WTC11 (cell line): ENCODE measurements around the gene FMOD. TPM values are rescaled to one million over a fixed set of nuclear protein-coding genes. Genes with fewer than 3 reads are reported as not detected.

Experiments used
- ATAC-seq: fragments of 200-7000 bp; cut with Tn5 transposase; 2 replicates; pipeline ENCODE4 v1.10.0; 2021; ENCODE audit warnings: mild to moderate bottlenecking, moderate library complexity
- CTCF ChIA-PET: fragments of 300-600 bp; sonication (Branson Sonifier 250); formaldehyde crosslinking; loops from one replicate; lab custom pipeline; 2021; ENCODE audit warnings: antibody characterized with exemption; lab: Charles Lee
- POLR2A ChIA-PET: fragments of 350-600 bp; sonication (Branson Sonifier 250); formaldehyde crosslinking; loops from one replicate; lab custom pipeline; 2021; ENCODE audit warnings: antibody characterized with exemption; lab: Charles Lee
- DNase-seq: peaks from one replicate; pipeline ENCODE4 v3.0.0; 2021; ENCODE audit warnings: low spot score
- H3K27ac Mint-ChIP-seq: 2 replicates; pipeline ENCODE4 v1.8.0; 2021; ENCODE audit warnings: mixed read lengths
- H3K27me3 Mint-ChIP-seq: 2 replicates; pipeline ENCODE4 v1.8.0; 2021; ENCODE audit warnings: low read depth, mild to moderate bottlenecking, moderate library complexity, mixed read lengths
- H3K36me3 Mint-ChIP-seq: 2 replicates; pipeline ENCODE4 v1.8.0; 2021; ENCODE audit warnings: mixed read lengths
- H3K4me1 Mint-ChIP-seq: 2 replicates; pipeline ENCODE4 v1.8.0; 2022; ENCODE audit warnings: mixed read lengths
- H3K4me3 Mint-ChIP-seq: 2 replicates; pipeline ENCODE4 v1.8.0; 2021; ENCODE audit warnings: mild to moderate bottlenecking, moderate library complexity, mixed read lengths
- H3K9me3 Mint-ChIP-seq: 2 replicates; pipeline ENCODE4 v1.8.0; 2021; ENCODE audit warnings: mixed read lengths
- ATF1 ChIP-seq: sonication (generic); formaldehyde crosslinking; IDR thresholded peaks from 2 replicates; pipeline ENCODE4 v1.8.1; 2023; ENCODE audit warnings: mild to moderate bottlenecking, moderate library complexity, missing genetic modification reagents
- ATF3 ChIP-seq: sonication (generic); formaldehyde crosslinking; conservative IDR thresholded peaks from 2 replicates; pipeline ENCODE4 v1.8.1; 2022; ENCODE audit warnings: mild to moderate bottlenecking, missing genetic modification reagents
- CREM ChIP-seq: sonication (generic); formaldehyde crosslinking; IDR thresholded peaks from 2 replicates; pipeline ENCODE4 v1.8.1; 2022; ENCODE audit warnings: mild to moderate bottlenecking, missing genetic modification reagents, moderate library complexity
- E2F1 ChIP-seq: sonication (generic); formaldehyde crosslinking; IDR thresholded peaks from 2 replicates; pipeline ENCODE4 v1.8.0; 2022; ENCODE audit warnings: mild to moderate bottlenecking, missing genetic modification reagents
- GABPB1 ChIP-seq: sonication (generic); formaldehyde crosslinking; IDR thresholded peaks from 2 replicates; pipeline ENCODE4 v1.8.1; 2023; ENCODE audit warnings: mild to moderate bottlenecking, missing genetic modification reagents
- IRF1 ChIP-seq: sonication (generic); formaldehyde crosslinking; IDR thresholded peaks from 2 replicates; pipeline ENCODE4 v1.8.0; 2023; ENCODE audit warnings: missing genetic modification reagents
- KAT7 ChIP-seq: sonication (generic); formaldehyde crosslinking; IDR thresholded peaks from 2 replicates; pipeline ENCODE4 v1.8.1; 2023; ENCODE audit warnings: missing genetic modification reagents, mild to moderate bottlenecking, borderline replicate concordance
- NFE2L1 ChIP-seq: sonication (generic); formaldehyde crosslinking; IDR thresholded peaks from 2 replicates; pipeline ENCODE4 v1.8.1; 2023; ENCODE audit warnings: missing genetic modification reagents
- NR1H2 ChIP-seq: sonication (generic); formaldehyde crosslinking; IDR thresholded peaks from 2 replicates; pipeline ENCODE4 v1.9.0; 2021; ENCODE audit warnings: mild to moderate bottlenecking, moderate library complexity, missing genetic modification reagents
- NR2C2 ChIP-seq: sonication (generic); formaldehyde crosslinking; IDR thresholded peaks from 2 replicates; pipeline ENCODE4 v1.8.0; 2022; ENCODE audit warnings: mild to moderate bottlenecking, missing genetic modification reagents
- RORB ChIP-seq: fragments of 250-450 bp; sonication (Bioruptor Pico); IDR thresholded peaks from 2 replicates; pipeline ENCODE4 v1.9.0; 2021; ENCODE audit warnings: mild to moderate bottlenecking
- SMAD3 ChIP-seq: sonication (generic); formaldehyde crosslinking; IDR thresholded peaks from 2 replicates; pipeline ENCODE4 v1.8.0; 2022; ENCODE audit warnings: missing genetic modification reagents, mild to moderate bottlenecking, borderline replicate concordance
- ZNF263 ChIP-seq: sonication (generic); formaldehyde crosslinking; IDR thresholded peaks from 2 replicates; pipeline ENCODE4 v1.8.1; 2022; ENCODE audit warnings: low read depth, mild to moderate bottlenecking, moderate library complexity, missing genetic modification reagents
- ZNF396 ChIP-seq: fragments of 250-450 bp; sonication (Bioruptor Pico); IDR thresholded peaks from 2 replicates; pipeline ENCODE4 v1.8.0; 2021; ENCODE audit warnings: mild to moderate bottlenecking, moderate library complexity, borderline replicate concordance
- ZNF416 ChIP-seq: fragments of 250-450 bp; sonication (Bioruptor Pico); IDR thresholded peaks from 2 replicates; pipeline ENCODE4 v1.9.0; 2021; ENCODE audit warnings: mild to moderate bottlenecking, inconsistent platforms
- ZNF532 ChIP-seq: fragments of 250-450 bp; sonication (Bioruptor Pico); IDR thresholded peaks from 2 replicates; pipeline ENCODE4 v1.9.0; 2021; ENCODE audit warnings: mild to moderate bottlenecking, borderline replicate concordance
- ZNF671 ChIP-seq: fragments of 250-450 bp; sonication (Bioruptor Pico); IDR thresholded peaks from 2 replicates; pipeline ENCODE4 v1.8.0; 2021; ENCODE audit warnings: mild to moderate bottlenecking
- total RNA-seq: library from RNA; stranded (reverse); gene quantifications from 3 replicates; pipeline ENCODE4 v1.2.3, GENCODE V29; 2021
- TF ChIP-seq, protein P1 (sequence below): sonication (generic); formaldehyde crosslinking; IDR thresholded peaks from 2 replicates; pipeline ENCODE4 v1.8.0; 2022; ENCODE audit warnings: mild to moderate bottlenecking, missing genetic modification reagents
- TF ChIP-seq, protein P2 (sequence below): fragments of 250-450 bp; sonication (Bioruptor Pico); IDR thresholded peaks from 2 replicates; pipeline ENCODE4 v1.9.0; 2021; ENCODE audit warnings: mild to moderate bottlenecking
- TF ChIP-seq, protein P3 (sequence below): sonication (generic); formaldehyde crosslinking; IDR thresholded peaks from 2 replicates; pipeline ENCODE4 v1.8.1; 2023; ENCODE audit warnings: mild to moderate bottlenecking, missing genetic modification reagents
- TF ChIP-seq, protein P4 (sequence below): fragments of 200-600 bp; IDR thresholded peaks from 2 replicates; pipeline ENCODE4 v1.8.0; 2022; ENCODE audit warnings: antibody characterized with exemption

FMOD gene
- total RNA-seq, 1 experiment from 2014 or later = 0.79 TPM

GRCh38 chr1:203304391-203304918, 46.5 kb downstream of the FMOD start:
- ChIA-PET CTCF (interaction anchor here (0.6 to 6.5 kb wide), 18 partner anchors 16 to 1069 kb away, joined by 3 to 62 read pairs (median 4); no protein-coding TSS in a partner anchor), POLR2A (interaction anchor here (0.5 to 5.0 kb wide), 5 partner anchors 14 to 48 kb away, joined by 3 to 37 read pairs (median 5); no protein-coding TSS in a partner anchor)
- H3K27ac Mint-ChIP-seq = no peak overlapping the region

DNA sequence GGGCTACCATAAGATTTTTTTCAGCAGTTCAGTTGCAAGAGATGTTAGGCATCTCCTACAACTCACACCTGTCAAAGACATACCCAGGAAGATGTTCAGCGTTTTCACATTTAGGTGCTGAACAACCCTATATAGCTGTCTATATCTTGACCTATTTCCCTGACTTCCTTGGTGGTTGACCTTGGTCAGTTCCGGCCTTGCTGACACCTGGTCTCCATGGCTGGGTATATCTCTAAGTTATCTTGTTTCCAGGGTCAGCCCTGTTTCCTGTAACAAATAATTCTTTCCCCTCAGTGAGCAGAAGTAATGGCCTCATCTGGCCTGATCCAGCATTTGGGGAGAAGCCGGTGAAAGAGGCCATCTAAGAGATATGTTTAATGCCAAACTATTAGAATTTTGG, 48.0 kb downstream of the FMOD start:
- no peaks in the 10 kb centered on the region for H3K9me3 Mint-ChIP-seq
- no peak overlapping the region for H3K27ac Mint-ChIP-seq
- H3K27me3 Mint-ChIP-seq = peaks cover 93% of the 10 kb centered on the region
- TF ChIP-seq, protein P1, sequence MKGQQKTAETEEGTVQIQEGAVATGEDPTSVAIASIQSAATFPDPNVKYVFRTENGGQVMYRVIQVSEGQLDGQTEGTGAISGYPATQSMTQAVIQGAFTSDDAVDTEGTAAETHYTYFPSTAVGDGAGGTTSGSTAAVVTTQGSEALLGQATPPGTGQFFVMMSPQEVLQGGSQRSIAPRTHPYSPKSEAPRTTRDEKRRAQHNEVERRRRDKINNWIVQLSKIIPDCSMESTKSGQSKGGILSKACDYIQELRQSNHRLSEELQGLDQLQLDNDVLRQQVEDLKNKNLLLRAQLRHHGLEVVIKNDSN = no peak
- no peak for TF ChIP-seq ZNF416 (CRISPR knock-in tag)
- no peak for TF ChIP-seq SMAD3 (CRISPR knock-in tag)
- TF ChIP-seq, protein P2, sequence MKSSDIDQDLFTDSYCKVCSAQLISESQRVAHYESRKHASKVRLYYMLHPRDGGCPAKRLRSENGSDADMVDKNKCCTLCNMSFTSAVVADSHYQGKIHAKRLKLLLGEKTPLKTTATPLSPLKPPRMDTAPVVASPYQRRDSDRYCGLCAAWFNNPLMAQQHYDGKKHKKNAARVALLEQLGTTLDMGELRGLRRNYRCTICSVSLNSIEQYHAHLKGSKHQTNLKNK = no peak
- TF ChIP-seq IRF1 (CRISPR knock-in tag) = no peak
- no peak for TF ChIP-seq ZNF263 (CRISPR knock-in tag)
- no peak for TF ChIP-seq NFE2L1
- no peak for TF ChIP-seq ZNF532 (CRISPR knock-in tag)
- TF ChIP-seq ATF3 (CRISPR knock-in tag) = no peak

More at GRCh38 chr1:203304391-203304918, 46.5 kb downstream of the FMOD start:
- H3K9me3 Mint-ChIP-seq = no peaks in the 10 kb centered on the region
- H3K4me3 Mint-ChIP-seq = peak overlapping the region; percentile 68
- no peak for DNase-seq
- TF ChIP-seq NR1H2 (CRISPR knock-in tag) = no peak
- TF ChIP-seq, protein P3, sequence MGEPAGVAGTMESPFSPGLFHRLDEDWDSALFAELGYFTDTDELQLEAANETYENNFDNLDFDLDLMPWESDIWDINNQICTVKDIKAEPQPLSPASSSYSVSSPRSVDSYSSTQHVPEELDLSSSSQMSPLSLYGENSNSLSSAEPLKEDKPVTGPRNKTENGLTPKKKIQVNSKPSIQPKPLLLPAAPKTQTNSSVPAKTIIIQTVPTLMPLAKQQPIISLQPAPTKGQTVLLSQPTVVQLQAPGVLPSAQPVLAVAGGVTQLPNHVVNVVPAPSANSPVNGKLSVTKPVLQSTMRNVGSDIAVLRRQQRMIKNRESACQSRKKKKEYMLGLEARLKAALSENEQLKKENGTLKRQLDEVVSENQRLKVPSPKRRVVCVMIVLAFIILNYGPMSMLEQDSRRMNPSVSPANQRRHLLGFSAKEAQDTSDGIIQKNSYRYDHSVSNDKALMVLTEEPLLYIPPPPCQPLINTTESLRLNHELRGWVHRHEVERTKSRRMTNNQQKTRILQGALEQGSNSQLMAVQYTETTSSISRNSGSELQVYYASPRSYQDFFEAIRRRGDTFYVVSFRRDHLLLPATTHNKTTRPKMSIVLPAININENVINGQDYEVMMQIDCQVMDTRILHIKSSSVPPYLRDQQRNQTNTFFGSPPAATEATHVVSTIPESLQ = no peak
- TF ChIP-seq GABPB1 = no peak
- no peak for TF ChIP-seq CREM (CRISPR knock-in tag)
- TF ChIP-seq ZNF671 (CRISPR knock-in tag) = no peak
- no peak for TF ChIP-seq NFE2L1
- TF ChIP-seq ATF3 (CRISPR knock-in tag) = no peak
- no peak for TF ChIP-seq RORB (CRISPR knock-in tag)
- TF ChIP-seq NR2C2 (CRISPR knock-in tag) = no peak
- no peak for TF ChIP-seq E2F1 (CRISPR knock-in tag)
- no peak for TF ChIP-seq ATF1 (CRISPR knock-in tag)
- no peak for TF ChIP-seq KAT7 (CRISPR knock-in tag)
- TF ChIP-seq ZNF396 (CRISPR knock-in tag) = no peak
- TF ChIP-seq, protein P4, sequence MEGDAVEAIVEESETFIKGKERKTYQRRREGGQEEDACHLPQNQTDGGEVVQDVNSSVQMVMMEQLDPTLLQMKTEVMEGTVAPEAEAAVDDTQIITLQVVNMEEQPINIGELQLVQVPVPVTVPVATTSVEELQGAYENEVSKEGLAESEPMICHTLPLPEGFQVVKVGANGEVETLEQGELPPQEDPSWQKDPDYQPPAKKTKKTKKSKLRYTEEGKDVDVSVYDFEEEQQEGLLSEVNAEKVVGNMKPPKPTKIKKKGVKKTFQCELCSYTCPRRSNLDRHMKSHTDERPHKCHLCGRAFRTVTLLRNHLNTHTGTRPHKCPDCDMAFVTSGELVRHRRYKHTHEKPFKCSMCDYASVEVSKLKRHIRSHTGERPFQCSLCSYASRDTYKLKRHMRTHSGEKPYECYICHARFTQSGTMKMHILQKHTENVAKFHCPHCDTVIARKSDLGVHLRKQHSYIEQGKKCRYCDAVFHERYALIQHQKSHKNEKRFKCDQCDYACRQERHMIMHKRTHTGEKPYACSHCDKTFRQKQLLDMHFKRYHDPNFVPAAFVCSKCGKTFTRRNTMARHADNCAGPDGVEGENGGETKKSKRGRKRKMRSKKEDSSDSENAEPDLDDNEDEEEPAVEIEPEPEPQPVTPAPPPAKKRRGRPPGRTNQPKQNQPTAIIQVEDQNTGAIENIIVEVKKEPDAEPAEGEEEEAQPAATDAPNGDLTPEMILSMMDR = no peak
- no peak for ATAC-seq
- peaks cover 96% of the 10 kb centered on the region for H3K27me3 Mint-ChIP-seq
- H3K4me1 Mint-ChIP-seq = peaks cover 51% of the 10 kb centered on the region
- H3K36me3 Mint-ChIP-seq = no peaks in the 10 kb centered on the region

More for the DNA sequence above, 48.0 kb downstream of the FMOD start:
- Mint-ChIP-seq H3K36me3 (no peaks in the 10 kb centered on the region), H3K4me1 (peaks cover 36% of the 10 kb centered on the region), H3K4me3 (no peak overlapping the region)
- no peak for DNase-seq
- ChIA-PET CTCF (no interaction called here), POLR2A (no interaction called here)
- no peak for ATAC-seq
